ENCODE results near the gene RBM8A.

DNA sequence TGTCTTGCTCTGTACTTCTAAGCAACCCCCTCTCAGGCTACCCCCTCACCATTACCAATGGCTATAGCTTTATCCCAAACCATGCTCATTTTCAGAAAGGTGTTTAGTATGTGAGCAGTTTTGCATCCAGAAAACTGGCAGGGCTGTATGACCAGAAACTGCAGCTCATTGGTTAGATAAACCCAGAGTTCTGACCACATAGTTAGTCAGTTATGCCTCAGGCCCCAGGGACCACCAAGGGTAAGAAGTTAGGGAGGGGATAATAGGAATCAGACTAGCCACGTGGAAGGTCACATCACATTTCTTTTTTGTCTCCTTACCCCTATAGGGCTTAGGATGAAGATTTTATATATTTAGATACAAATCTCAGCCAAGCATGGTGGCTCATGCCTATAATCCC is 18.6 kb downstream of the RBM8A start:
- TF ChIP-seq, protein P1, sequence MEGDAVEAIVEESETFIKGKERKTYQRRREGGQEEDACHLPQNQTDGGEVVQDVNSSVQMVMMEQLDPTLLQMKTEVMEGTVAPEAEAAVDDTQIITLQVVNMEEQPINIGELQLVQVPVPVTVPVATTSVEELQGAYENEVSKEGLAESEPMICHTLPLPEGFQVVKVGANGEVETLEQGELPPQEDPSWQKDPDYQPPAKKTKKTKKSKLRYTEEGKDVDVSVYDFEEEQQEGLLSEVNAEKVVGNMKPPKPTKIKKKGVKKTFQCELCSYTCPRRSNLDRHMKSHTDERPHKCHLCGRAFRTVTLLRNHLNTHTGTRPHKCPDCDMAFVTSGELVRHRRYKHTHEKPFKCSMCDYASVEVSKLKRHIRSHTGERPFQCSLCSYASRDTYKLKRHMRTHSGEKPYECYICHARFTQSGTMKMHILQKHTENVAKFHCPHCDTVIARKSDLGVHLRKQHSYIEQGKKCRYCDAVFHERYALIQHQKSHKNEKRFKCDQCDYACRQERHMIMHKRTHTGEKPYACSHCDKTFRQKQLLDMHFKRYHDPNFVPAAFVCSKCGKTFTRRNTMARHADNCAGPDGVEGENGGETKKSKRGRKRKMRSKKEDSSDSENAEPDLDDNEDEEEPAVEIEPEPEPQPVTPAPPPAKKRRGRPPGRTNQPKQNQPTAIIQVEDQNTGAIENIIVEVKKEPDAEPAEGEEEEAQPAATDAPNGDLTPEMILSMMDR (IDR thresholded peaks at IDR 0.05), result no peak
- TF ChIP-seq POLR2A (IDR thresholded peaks at IDR 0.05), result no peak
